Embryonic facial prominence (tissue), 1 donor: Measurements from ENCODE around the gene BTBD18.
"Not testable (repeated sequence)": the region's sequence is repeated elsewhere in the genome, so short reads cannot be mapped to it uniquely, and the experiment has no call there.

Source experiments
- DNase-seq: peaks from one replicate; pipeline ENCODE4 v3.0.0-alpha.2; 2016; ENCODE audit errors: extremely low spot score

The BTBD18 gene

GRCh38 chr11:57729479-57729878, 22.1 kb downstream of the BTBD18 start:
- DNase-seq, result no peak

GRCh38 chr11:57728829-57729228, 22.8 kb downstream of the BTBD18 start:
- DNase-seq, result no peak

GRCh38 chr11:57727185-57727584, 24.4 kb downstream of the BTBD18 start:
- no peak for DNase-seq

- DNase-seq, result not testable (repeated sequence)
These were observed 34.9 kb downstream of the BTBD18 start for GRCh38 chr11:57716726-57717125.

GRCh38 chr11:57713835-57714234, 37.8 kb downstream of the BTBD18 start:
- no peak for DNase-seq

GRCh38 chr11:57712256-57713150, 39.1 kb downstream of the BTBD18 start, which contains the start of gene TMX2:
Gene TMX2 (plus strand): TSS chr11:57712593. CDS start chr11:57712619, 26 bp downstream.
- DNase-seq, result peak; percentile 99

- DNase-seq, result peak; percentile 72
These were observed 40.0 kb downstream of the BTBD18 start, which contains the start of gene MED19 for GRCh38 chr11:57711414-57712255. Gene MED19 (minus strand): TSS chr11:57712215. CDS start chr11:57712179, 36 bp downstream.

- no peak for DNase-seq
These were observed 41.7 kb downstream of the BTBD18 start for GRCh38 chr11:57709802-57710367.

GRCh38 chr11:57705432-57705831, 46.2 kb downstream of the BTBD18 start:
- not testable (repeated sequence) for DNase-seq

GRCh38 chr11:57704932-57705331, 46.7 kb downstream of the BTBD18 start:
- no peak for DNase-seq

- no peak for DNase-seq
These were observed 48.3 kb downstream of the BTBD18 start for GRCh38 chr11:57703341-57703740.

- no peak for DNase-seq
These were observed 51.2 kb downstream of the BTBD18 start for GRCh38 chr11:57700425-57700824.

GRCh38 chr11:57699813-57700212, 51.8 kb downstream of the BTBD18 start:
- no peak for DNase-seq

- no peak for DNase-seq
These were observed 52.7 kb downstream of the BTBD18 start for GRCh38 chr11:57698843-57699365.
